BLaER1 treated with 17β-estradiol and CSF1 and Interleukin-3, amounts not matched to agents 10 nM and 100 nM (cell line): ENCODE measurements around the gene STXBP4.

Experiments
- H3K27ac ChIP-seq, 11 experiments: shearing (Covaris generic); formaldehyde crosslinking; 2 replicates each; pipeline ENCODE4 v1.8.1; 2022
- H3K27me3 ChIP-seq, 11 experiments: shearing (Covaris generic); formaldehyde crosslinking; 2 replicates each; pipeline ENCODE4 v1.8.1; 2022
- H3K36me3 ChIP-seq, 11 experiments: shearing (Covaris generic); formaldehyde crosslinking; 2 replicates each; pipeline ENCODE4 v1.8.1; 2022
- H3K4me1 ChIP-seq, 10 experiments: shearing (Covaris generic); formaldehyde crosslinking; 2 replicates each; pipeline ENCODE4 v1.8.1; 2022
- H3K4me2 ChIP-seq, 11 experiments: shearing (Covaris generic); formaldehyde crosslinking; 2 replicates each; pipeline ENCODE4 v1.8.1; 2022
- H3K4me3 ChIP-seq, 10 experiments: shearing (Covaris generic); formaldehyde crosslinking; 2 replicates each; pipeline ENCODE4 v1.8.1; 2022
- H3K9ac ChIP-seq, 11 experiments: shearing (Covaris generic); formaldehyde crosslinking; 2 replicates each; pipeline ENCODE4 v1.8.1; 2022
- H3K9me3 ChIP-seq, 11 experiments: shearing (Covaris generic); formaldehyde crosslinking; replicated peaks in 1 of 11; 2 replicates each; pipeline ENCODE4 v1.8.1; 2022
- H4K20me1 ChIP-seq, 11 experiments: shearing (Covaris generic); formaldehyde crosslinking; 2 replicates each; pipeline ENCODE4 v1.8.1; 2022
- Cebpa-rat ChIP-seq, 11 experiments: shearing (Covaris generic); IDR thresholded peaks; 2 replicates each; pipeline ENCODE4 v1.8.1; 2022

Gene STXBP4

DNA sequence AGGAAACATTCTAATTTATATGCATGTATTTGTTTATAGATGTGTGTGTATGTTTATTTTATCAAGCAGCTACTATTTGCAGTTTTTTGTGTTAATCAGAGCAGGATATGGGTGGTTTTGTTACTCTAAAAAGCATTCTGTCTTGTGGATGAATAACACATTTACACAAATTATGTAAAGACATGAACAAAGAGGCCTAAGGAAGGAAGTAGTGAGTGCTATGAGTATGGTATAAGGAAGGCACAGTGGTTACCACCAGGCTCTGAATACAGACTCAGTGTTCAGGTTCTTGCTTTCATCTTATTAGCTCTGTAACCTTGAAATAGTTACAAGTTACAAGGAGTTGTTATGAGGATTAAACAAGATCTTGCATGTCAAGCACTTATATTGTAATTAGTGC lies 33.9 kb downstream of the STXBP4 start:
- Histone ChIP-seq H3K4me3 (no peak overlapping the region), H3K9ac (no peak overlapping the region), H4K20me1 (no peaks in the 10 kb centered on the region), H3K4me2 (no peak overlapping the region), H3K27me3 (no peaks in the 10 kb centered on the region), H3K27ac (no peak overlapping the region), H3K4me1 (no peaks in the 10 kb centered on the region), H3K36me3 (peaks cover 0 to 28% (median 4%) of the 10 kb centered on the region in 11 experiments; a peak in 14 of 22 replicates), H3K9me3 (no peaks in the 10 kb centered on the region)
- no peak for TF ChIP-seq Cebpa-rat (IDR thresholded peaks at IDR 0.05)

DNA sequence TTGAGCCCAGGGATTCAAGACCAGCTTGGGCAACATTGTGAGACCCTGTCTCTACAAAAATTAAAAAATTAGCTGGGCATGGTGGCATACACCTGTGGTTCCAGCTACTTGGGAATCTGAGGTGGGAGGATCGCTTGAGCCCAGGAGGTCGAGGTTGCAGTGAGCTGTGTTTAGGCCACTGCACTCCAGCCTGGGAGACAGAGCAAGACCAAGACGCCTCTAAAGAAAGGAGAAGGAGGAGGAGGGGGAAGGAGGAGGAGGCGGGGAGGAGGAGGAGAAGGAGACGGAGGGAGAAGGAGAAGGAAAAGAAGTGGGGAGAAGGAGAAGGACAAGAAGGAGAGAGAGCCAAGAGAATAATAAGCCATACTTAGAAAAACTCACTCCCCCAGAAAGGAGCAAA lies 35.9 kb downstream of the STXBP4 start:
- Histone ChIP-seq H3K27ac (no peak overlapping the region), H3K27me3 (no peaks in the 10 kb centered on the region), H3K9me3 (no peaks in the 10 kb centered on the region), H3K4me1 (no peaks in the 10 kb centered on the region), H3K4me2 (no peak overlapping the region), H3K4me3 (no peak overlapping the region), H3K9ac (no peak overlapping the region), H4K20me1 (no peaks in the 10 kb centered on the region), H3K36me3 (peaks cover 0 to 25% (median 13%) of the 10 kb centered on the region in 11 experiments; a peak in 15 of 22 replicates)
- no peak for TF ChIP-seq Cebpa-rat (IDR thresholded peaks at IDR 0.05)

DNA sequence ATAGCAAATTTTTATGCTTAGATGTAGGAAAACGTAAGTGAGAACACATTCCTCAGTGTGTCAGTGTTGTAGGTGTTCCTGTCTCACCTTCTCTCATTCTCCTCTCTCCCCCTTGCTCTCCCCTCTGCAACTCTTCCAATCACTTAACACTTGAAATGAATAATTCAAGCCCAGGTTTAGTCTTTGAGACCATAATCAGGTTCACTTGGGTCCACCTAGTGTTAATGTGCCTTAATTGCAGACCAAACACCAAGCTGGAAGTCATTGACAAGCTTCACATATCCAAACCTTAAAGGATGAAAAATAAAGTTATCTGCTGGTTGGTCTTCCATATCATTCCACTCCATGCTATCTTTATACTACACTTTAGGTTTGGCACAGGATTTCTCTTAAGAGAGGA lies 37.0 kb downstream of the STXBP4 start:
- Histone ChIP-seq H3K9ac (no peak overlapping the region), H3K27me3 (no peaks in the 10 kb centered on the region), H3K4me1 (no peaks in the 10 kb centered on the region), H3K27ac (no peak overlapping the region), H3K9me3 (no peaks in the 10 kb centered on the region), H3K4me3 (no peak overlapping the region), H3K4me2 (no peak overlapping the region), H3K36me3 (peaks cover 0 to 17% (median 11%) of the 10 kb centered on the region in 11 experiments; a peak in 10 of 22 replicates), H4K20me1 (no peaks in the 10 kb centered on the region)
- no peak for TF ChIP-seq Cebpa-rat (IDR thresholded peaks at IDR 0.05)

DNA sequence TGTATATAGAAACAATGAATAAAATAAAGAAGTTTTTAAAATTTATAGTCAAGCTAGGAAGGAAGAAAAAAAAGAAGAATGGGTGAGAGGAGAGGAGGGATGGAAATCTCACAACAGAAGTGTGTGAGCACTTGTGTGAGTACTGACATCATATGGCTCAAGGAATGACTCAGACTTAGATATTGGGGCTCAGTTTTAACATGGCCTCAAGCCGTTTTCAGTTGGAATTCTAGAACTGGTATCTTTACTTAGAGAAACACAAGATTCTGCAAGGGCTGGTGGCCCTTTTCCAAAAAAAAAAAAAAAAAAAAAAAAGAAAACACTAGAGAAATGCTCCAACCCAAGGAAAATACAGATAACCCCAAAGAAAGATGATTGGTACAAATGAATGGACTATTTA lies 55.1 kb downstream of the STXBP4 start:
- Histone ChIP-seq H3K9me3 (no peaks in the 10 kb centered on the region), H3K4me3 (no peak overlapping the region), H3K27me3 (no peaks in the 10 kb centered on the region), H3K4me1 (no peaks in the 10 kb centered on the region), H3K36me3 (0 out of 22 replicates have a peak, but pooled peaks cover 0 to 6% (median 0%) of the 10 kb centered on the region in 11 experiments), H3K4me2 (no peak overlapping the region), H4K20me1 (no peaks in the 10 kb centered on the region), H3K27ac (no peak overlapping the region), H3K9ac (no peak overlapping the region)
- no peak for TF ChIP-seq Cebpa-rat (IDR thresholded peaks at IDR 0.05)

DNA sequence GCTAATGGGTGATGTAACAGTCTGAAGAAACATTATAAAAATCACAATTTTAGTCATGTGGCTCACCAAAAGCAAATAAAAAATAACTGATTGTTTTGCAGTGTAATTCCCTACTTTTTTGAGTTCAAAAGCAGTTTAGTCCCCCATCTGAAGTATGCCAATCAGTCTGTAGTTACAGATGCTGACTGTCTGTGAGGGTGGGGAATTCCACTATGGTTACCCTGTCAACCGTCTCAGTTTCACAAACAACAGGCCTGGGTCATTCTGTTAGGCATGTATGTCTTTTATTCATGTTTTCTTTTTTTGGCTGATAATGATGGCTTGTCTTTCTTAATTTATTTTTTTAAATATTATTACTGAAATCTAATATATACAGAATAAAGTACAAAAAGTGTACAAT lies 69.3 kb downstream of the STXBP4 start:
- no peaks in the 10 kb centered on the region for H3K27me3 ChIP-seq
- no peaks in the 10 kb centered on the region for H4K20me1 ChIP-seq
- H3K4me2 ChIP-seq, result no peak overlapping the region
- no peak overlapping the region for H3K4me3 ChIP-seq
- no peak overlapping the region for H3K27ac ChIP-seq
- H3K9ac ChIP-seq, result no peak overlapping the region
- H3K4me1 ChIP-seq, result no peaks in the 10 kb centered on the region
- peaks cover 0 to 12% (median 3%) of the 10 kb centered on the region in 11 experiments; a peak in 6 of 22 replicates for H3K36me3 ChIP-seq
- no peaks in the 10 kb centered on the region for H3K9me3 ChIP-seq
- TF ChIP-seq Cebpa-rat (IDR thresholded peaks at IDR 0.05), result no peak

DNA sequence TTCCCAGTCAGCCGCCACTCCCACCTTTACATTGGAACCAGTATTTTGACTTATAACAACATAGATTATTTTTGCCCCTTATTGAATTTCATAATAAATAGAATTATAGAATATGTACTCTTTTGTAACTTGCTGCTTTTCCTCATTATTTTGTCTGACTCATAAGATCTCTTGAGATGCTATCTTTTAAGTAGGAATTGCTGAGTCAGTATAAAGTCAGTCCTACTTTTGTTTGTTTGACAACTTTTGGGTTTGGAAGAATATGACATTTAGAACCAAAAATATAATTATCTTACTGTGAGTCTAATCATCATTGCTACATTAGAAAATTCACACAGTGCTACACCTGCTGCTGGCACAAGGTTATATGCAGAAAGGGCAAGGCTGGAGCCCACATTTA lies 69.7 kb downstream of the STXBP4 start:
- no peaks in the 10 kb centered on the region for H3K9me3 ChIP-seq
- TF ChIP-seq Cebpa-rat (IDR thresholded peaks at IDR 0.05), result no peak
- peaks cover 0 to 7% (median 0%) of the 10 kb centered on the region in 11 experiments; a peak in 2 of 22 replicates for H3K36me3 ChIP-seq
- H3K4me3 ChIP-seq, result no peak overlapping the region
- H3K4me1 ChIP-seq, result no peaks in the 10 kb centered on the region
- H3K27me3 ChIP-seq, result no peaks in the 10 kb centered on the region
- no peaks in the 10 kb centered on the region for H4K20me1 ChIP-seq
- H3K27ac ChIP-seq, result no peak overlapping the region
- no peak overlapping the region for H3K4me2 ChIP-seq
- H3K9ac ChIP-seq, result no peak overlapping the region

DNA sequence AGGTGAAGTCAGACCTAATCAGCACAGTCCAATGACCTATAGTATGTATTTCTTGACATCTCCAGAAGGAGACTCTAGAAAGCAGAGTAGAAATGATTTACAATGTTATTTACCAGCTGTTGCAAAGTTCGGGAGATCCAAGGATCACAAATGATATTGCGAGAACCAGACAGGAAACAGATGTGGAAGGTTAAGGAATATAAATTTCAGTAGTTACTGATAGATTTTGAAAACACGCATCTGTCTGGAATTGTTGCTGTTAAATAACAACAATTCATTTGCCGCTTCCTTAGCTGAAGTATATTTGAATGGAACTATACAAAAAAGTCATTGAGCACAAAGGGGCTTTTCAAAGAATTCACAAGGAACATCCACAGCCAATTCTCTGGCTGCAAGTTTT lies 72.0 kb downstream of the STXBP4 start:
- Histone ChIP-seq H3K9ac (no peak overlapping the region), H3K36me3 (peaks cover 0 to 16% (median 0%) of the 10 kb centered on the region in 11 experiments; a peak in 6 of 22 replicates), H3K4me2 (no peak overlapping the region), H3K4me1 (no peaks in the 10 kb centered on the region), H4K20me1 (no peaks in the 10 kb centered on the region), H3K27me3 (no peaks in the 10 kb centered on the region), H3K27ac (no peak overlapping the region), H3K9me3 (no peaks in the 10 kb centered on the region), H3K4me3 (no peak overlapping the region)
- no peak for TF ChIP-seq Cebpa-rat (IDR thresholded peaks at IDR 0.05)

DNA sequence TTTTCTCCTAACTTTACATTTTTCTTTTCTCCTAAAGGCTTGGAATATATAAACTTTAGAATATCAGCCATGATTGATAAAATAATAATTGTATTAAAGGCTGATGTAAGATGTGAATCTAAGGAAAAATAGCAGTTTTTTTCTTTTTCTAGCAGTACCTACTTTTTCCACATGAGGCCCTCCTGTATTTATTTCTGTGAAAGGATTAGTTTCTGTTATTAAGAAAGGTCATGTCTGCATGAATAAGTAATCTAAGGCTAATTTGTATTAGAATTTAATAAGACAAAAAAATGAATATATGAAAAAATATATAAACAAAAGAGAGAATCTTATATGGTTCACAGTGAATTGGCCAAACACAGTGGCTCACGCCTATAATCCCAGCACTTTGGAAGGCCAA lies 85.3 kb downstream of the STXBP4 start:
- Histone ChIP-seq H3K9ac (no peak overlapping the region), H3K4me1 (no peaks in the 10 kb centered on the region), H3K36me3 (peaks cover 0 to 4% (median 0%) of the 10 kb centered on the region in 11 experiments; a peak in 2 of 22 replicates), H3K9me3 (peaks cover 0 to 4% (median under 1%) of the 10 kb centered on the region in 11 experiments; a peak in 3 of 22 replicates), H3K27ac (no peak overlapping the region), H3K4me2 (no peak overlapping the region), H4K20me1 (no peaks in the 10 kb centered on the region), H3K4me3 (no peak overlapping the region), H3K27me3 (no peaks in the 10 kb centered on the region)
- no peak for TF ChIP-seq Cebpa-rat (IDR thresholded peaks at IDR 0.05)

DNA sequence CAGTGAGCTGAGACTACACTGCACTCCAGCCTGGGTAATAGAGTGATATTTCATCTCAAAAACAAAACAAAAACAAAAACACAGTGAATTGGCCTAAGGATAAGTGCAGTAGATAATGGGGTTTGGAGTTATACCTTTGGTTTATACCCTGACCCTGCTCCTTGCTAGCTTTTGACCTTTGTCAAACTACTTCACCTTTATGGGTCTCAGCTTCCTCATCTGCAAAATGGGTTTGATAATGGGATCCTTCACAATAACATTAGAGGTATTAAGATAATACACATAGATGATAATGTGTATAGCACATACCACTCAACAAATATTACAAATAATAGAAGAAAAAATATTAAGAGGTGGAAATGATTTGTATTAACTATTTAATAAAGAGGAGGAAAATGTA lies 85.9 kb downstream of the STXBP4 start:
- H3K4me3 ChIP-seq, result no peak overlapping the region
- TF ChIP-seq Cebpa-rat (IDR thresholded peaks at IDR 0.05), result no peak
- H3K27me3 ChIP-seq, result no peaks in the 10 kb centered on the region
- no peaks in the 10 kb centered on the region for H3K4me1 ChIP-seq
- H3K27ac ChIP-seq, result no peak overlapping the region
- H3K36me3 ChIP-seq, result no peaks in the 10 kb centered on the region
- H3K9ac ChIP-seq, result no peak overlapping the region
- H3K4me2 ChIP-seq, result no peak overlapping the region
- no peaks in the 10 kb centered on the region for H4K20me1 ChIP-seq
- no peaks in the 10 kb centered on the region for H3K9me3 ChIP-seq

DNA sequence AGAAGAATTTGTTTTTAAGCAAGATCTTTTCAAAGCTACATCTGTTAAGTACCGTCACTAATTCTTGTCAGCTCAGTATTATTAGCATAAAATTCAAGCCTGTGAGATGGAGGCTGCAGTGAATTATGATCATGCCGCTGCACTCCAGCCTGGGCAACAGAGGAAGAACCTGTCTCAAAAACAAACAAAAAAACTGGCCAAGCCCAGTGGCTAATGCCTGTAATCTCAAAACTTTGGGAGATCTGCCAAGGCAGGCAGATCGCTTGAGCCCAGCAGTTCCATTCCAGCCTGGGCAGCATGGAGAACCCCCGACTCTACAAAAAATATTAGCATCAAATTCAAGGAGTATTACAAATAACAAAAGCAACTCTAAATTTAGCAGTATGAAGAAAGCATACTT lies 88.0 kb downstream of the STXBP4 start:
- no peaks in the 10 kb centered on the region for H3K36me3 ChIP-seq
- no peaks in the 10 kb centered on the region for H3K27me3 ChIP-seq
- H3K4me2 ChIP-seq, result no peak overlapping the region
- no peaks in the 10 kb centered on the region for H3K9me3 ChIP-seq
- TF ChIP-seq Cebpa-rat (IDR thresholded peaks at IDR 0.05), result no peak
- no peak overlapping the region for H3K4me3 ChIP-seq
- H3K4me1 ChIP-seq, result no peaks in the 10 kb centered on the region
- H3K9ac ChIP-seq, result no peak overlapping the region
- H3K27ac ChIP-seq, result no peak overlapping the region
- H4K20me1 ChIP-seq, result no peaks in the 10 kb centered on the region
